HG02943 (cell line): Measurements from ENCODE around the gene RAB1A.

Experiments used
- ATAC-seq: cut with Tn5 transposase; IDR thresholded peaks from one replicate; pipeline ENCODE4 v1.9.1; 2021; ENCODE audit warnings: mild to moderate bottlenecking, low read depth, moderate library complexity; ENCODE audit not compliant: unreplicated experiment

Gene RAB1A

DNA sequence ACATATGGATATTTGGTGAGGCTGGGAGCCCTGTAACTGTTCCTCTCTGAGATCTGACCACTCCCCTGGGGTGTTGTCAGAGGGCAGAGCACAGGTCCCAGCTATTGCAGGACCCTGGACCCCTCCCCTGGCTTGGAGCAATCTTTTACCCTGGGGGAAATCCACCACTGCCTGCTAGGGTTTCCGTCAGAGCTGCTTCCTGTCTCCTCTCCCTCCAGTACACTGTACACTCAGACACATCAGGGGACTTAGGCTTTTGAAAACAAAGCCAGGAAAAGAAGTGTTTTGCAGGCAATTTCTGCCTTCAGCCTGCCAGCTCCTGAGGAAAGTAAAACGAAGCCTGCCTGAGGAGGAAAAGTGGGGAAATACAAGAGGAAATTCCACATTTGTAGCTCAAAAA, 86.9 kb downstream of the RAB1A start:
- no peak for ATAC-seq

DNA sequence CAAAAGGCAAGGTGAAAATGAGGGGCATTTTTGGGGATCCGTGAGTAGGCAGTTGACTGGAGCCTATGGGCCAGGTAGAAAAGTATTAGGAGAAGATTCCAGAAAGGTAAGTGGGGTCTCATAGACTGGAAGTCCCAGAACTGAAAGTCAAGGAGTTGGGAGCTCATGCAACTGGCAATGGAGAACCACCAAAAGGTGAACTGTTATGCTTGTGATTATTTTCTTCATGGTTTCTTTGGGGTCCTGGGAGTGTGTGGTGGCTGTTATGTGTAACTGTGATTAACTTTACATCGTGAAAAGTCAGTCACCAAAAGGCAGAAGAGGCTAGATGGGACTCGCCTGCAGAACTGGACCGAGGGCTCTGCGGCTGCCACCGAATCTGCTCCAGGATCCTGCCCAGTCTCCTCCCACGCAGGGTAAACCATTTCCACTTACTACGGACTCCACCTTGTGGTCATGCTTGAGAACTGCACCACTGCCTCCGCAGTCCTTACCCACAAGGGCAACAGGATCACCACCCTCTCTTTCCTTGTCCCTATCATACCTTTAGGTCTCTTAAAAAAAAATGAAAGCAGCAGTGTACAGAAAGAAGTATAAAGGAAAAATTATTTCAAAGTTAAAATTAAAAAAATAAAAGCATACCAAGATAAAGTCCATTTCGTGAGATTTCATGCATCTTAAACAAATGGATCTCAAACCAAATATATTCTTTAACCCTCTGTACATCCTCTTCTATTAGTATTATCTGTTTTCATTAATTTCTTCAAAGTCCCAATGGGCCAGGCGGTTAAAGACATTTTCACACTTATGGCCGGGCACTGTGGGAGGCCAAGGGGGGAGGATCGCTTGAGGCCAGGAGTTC, 89.3 kb downstream of the RAB1A start:
- no peak for ATAC-seq

DNA sequence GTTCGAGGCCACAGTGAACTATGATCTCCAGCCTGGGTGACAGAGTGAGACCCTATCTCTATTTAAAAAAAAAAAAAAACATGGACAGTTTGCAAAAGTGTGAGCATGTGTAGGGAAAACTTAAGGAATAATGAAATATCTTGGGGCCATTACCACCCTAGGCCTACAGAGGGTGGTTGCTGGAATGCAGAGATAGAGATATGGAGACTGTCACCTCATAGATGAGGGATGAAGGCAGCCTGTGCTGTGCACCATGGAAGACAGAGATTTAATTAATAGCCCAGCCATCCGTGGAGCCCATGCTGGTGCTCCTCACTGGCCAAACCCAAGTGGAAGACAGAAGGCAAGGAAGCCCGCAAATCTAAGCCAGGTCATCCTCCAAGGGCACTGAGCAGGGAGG, 90.3 kb downstream of the RAB1A start:
- no peak for ATAC-seq

DNA sequence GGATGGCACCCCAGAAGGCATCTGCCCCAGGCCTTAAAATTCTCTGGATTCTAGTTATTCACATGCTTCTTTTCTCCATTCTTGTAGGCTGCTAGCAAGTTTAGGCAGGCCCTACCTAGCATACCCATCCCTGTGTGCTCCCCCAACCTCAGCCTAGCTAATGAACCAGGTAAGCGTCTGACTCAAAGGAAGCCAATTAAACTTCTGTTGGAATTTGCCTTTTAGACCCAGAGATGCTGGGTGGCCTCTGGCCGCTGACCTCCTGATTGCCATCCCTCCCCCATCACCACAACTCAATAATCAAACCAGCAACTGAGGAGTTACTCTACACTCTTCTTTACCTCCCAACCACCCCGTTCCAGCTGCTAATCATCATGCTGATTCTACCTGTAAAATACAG, 92.7 kb downstream of the RAB1A start:
- no peak for ATAC-seq
